Activated CD4-positive, alpha-beta T cell treated with anti-CD3 and anti-CD28 coated beads, Interleukin-2, amount 50 U/mL, for 24 hours (primary cell): ENCODE measurements around the gene RABEPK.
"Not testable (repeated sequence)": the region's sequence is repeated elsewhere in the genome, so short reads cannot be mapped to it uniquely, and the experiment has no call there.

Experiments used
- DNase-seq, 2 donors: peaks; one replicate each; pipeline ENCODE4 v3.0.0-alpha.2; 2020; ENCODE audit warnings: low read depth in 1 of 2, low spot score in 1 of 2

Gene RABEPK

DNA sequence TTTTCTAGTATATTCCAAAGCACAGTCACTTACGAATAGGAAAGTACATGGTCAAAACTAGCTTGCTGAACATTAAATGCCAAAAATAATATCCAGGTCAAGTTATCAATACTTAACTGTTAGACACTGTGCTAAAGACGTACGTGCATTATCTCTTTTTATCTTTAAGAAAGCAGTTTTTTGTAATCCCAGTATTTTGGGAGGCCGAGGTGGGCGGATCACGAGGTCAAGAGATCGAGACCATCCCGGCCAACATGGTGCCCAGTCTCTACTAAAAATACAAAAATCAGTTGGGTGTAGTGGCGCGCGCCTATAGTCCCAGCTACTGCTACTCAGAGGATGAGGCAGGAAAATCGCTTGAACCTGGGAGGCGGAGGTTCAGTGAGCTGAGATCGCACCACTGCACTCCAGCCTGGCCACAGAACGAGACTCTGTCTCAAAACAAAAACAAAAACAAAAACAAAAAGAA lies 43.5 kb downstream of the RABEPK start:
- no peak for DNase-seq

DNA sequence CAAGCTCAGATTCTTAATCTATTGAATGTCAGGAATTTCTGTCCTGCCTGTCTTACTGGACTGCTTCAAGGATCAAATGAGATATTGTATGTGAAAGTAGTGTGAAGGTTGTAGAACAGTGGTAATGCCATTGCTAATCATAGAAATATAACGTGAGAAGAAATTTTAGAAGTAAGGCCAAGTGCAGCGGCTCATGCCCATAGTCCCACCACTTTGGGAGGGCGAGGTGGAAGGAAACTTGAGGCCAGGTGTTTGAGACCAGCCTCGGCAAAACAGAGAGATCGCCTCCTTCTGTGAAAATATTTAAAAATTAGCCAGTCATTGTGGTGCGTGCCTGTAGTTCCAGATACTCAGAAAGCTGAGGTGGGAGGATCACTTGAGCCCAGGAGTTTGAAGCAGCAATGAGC lies 45.9 kb downstream of the RABEPK start:
- DNase-seq, result no peak

DNA sequence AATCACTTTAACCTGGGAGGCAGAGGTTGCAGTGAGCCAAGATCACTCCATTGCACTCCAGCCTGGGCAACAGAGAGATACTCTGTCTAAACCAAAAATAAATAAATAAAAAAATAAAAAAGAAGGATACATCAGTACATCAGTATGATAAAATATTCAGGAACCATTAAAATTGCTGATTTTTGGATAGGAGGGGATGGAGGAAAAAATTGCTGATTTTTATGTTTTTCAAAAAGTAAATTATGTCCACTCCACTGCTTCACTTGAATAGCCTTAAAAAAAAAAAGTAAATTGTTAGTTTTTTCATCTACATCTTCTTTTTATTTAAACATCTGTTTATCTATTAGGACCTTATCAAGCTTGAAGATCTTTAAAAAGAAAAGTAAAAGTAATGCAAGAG lies 53.9 kb downstream of the RABEPK start:
- DNase-seq, result no peak

DNA sequence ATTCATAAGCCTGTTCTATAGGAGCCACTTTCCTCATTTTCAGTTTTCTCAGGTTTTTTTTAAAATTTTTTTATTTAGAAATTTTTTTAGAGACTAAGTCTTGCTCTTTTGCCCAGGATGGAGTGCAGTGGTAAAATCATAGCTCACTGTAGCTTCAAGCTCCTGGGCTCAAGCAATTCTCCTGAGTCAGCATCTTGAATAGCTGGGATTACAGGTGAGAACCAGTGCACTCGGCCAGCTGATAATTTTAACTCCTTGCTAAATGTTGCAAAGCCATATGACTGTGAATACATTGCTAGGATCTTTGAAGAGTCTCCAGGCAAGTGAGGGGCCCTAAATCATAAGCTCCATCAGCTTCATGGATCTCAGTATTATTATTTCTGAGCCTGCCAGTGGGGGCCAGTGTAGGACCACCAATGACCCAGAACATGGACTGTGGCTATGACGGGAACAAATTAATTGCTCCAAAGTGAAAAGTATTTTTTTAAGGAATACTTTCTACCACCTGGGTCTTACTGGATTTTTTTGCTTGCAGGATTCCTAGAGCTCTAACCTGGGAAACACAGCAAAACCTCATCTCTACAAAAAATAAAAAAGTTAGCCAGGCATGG lies 55.5 kb downstream of the RABEPK start:
- no peak for DNase-seq

DNA sequence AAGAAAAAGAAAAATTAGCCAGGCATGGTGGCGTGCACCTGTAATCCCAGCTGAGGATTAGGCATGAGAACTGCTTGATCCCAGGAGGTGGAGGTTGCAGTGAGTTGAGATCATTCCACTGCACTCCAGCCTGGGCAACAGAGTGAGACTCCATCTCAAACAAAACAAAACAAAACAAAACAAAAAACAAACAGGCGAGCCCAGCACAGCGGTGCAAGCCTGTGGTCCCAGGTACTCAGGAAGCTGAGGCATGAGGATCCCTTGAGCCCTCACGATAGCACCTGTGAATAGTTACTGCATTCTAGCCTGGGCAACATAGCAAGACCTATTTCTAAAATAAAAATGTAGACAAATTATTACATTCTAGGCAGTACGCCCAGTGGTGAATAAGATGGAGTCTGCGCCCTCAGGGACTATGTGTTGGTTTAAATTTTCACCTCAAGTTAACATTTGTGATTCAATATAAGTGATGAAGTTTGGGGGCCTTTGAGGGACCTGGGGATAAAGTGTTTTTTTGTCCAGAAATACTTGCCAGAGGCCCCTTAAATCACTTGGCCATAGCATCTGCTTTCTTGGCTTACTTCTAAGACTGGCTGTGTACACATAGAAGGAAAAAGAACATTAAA lies 57.9 kb downstream of the RABEPK start:
- no peak for DNase-seq

DNA sequence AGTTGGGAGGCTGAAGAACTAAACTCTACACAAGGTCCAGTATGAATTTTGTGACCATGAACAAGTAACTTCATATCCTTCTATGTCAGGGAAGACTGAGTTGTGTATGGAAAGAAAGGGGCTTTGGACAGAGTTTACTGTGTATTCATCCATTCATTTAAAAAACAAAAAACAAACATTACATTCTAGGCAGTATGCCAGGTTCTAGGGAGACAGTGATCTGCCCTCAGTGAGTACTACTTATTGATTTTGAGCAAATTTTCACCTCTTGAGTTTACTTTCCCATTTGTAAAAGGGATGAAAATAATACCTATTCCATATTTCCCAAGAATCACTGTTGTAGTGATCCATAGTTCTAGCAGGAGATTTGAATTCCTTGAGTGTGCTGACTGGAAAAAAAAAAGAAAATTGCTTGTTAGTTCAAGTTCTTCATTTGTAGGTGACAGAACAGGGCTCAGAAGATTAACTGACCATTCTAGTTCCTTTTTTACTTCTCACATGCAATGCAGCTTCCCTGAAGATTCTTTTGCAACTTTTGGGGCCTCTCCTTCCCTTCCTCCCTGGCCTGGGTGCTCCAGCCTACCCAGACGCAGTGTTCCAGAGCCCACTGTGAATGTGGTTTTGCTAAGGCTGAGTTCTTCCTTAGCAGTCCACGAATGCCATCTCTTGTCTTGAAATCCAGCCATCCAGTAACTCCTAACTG lies 58.6 kb downstream of the RABEPK start:
- no peak for DNase-seq

DNA sequence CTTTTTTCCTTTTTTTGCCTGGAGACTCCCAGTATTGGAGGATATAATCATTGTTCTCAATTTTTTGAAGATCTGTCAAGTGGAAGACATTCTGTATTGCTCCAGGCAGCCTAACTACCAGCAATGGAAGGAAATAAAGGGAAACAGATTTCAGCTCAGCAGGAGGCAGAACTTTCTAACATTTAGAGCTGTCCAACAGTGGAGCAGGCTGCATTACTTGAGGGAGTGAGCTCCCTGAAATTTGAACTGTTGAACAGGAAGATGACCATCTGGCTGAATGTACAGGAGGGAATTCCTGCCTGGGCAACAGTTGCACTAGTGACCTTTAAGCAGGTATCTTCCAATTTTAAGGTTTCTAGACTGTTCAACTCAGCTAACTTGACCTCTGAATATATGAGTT lies 60.2 kb downstream of the RABEPK start:
- no peak for DNase-seq

DNA sequence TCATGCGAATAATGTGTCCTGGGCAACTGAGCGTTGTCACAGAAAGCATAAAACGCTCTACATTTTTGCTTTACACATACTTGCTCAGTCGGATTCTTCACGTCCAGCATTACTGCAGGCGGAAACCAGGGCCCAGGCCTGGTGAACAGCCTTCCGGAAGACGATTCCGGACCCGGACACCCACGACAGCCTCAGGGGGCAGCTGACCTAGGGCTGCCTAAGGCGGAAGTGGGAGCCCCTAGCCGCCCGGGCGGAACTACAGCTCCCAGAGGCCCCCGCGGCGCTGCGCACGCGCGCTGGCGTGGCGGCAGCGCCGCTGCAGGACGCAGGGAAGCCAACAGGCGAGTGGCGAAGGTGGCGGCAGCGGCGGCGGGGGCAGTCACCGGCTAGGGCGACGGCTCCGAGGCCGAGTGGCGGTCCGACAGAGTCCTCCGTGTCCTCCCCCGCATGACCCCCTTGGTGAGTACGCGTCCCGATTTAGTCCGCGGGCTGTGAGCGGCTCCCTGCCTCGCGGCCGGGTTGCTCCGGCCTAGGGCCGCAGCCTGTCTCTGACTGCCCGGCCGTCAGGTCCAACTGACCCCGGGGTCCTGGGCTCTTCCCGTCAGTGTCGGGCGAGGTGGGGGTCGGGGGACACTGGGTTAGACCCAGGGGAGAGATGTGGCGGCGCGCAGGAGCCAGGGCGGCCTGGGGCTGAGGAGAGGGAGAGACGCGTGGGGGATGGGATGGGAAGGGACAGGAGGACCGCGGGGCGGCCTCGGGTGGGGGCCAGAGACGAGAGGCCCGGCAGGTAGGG lies 61.4 kb downstream of the RABEPK start, which contains the start of gene GAPVD1:
GAPVD1 (plus strand) TSS at position 326 of the 793 bp plus-strand sequence. CDS start 37,096 bp downstream, outside the sequence.
- peak; percentile 77 for DNase-seq

DNA sequence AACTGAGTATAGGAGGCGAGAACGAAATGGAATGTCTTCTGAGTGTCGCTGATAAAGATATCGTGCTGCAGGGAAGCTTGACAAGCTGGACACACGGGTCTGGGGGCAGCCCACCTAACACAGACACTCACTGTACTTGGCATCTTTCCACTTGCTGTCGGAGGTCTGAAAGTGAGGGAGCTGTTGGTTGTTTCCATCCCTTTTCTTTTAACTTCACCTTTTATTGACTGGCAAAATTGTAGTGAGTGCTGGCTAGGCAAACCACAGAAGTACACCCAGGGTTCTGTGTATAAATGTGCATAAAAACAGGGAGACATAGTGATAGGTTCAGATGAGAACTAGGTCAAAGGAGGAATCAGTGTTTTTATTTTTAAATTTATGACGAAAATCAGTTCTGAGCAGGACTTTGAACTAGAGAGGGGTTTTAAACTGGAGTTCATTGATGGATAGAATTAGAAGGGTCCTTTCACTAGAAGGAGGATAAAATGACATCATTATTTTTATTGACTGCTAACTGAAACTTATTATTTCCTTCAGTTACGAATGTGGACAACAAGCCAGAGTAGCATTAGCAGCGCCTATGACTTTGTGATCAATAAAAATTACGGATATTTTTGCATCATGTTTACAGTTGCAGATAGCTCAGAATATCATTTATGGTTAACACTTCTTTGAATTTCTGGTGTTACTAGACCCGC lies 62.1 kb downstream of the RABEPK start:
- no peak for DNase-seq

DNA sequence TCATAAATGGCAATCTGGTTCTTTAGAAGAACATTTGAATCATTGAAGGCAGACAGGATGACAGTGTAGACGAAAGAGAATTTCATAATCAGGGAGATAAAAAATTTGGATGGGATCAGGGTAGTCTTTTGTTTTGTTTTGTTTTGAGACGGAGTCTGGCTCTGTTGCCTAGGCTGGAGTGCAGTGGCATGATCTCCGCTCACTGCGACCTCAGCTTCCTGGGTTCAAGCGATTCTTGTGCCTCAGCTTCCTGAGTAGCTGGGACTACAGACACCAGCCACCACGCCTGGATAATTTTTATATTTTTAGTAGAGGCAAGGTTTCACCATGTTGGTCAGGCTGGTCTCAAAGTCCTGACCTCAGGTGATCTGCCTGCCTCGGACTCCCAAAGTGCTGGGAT lies 63.7 kb downstream of the RABEPK start:
- DNase-seq, result not testable (repeated sequence)

DNA sequence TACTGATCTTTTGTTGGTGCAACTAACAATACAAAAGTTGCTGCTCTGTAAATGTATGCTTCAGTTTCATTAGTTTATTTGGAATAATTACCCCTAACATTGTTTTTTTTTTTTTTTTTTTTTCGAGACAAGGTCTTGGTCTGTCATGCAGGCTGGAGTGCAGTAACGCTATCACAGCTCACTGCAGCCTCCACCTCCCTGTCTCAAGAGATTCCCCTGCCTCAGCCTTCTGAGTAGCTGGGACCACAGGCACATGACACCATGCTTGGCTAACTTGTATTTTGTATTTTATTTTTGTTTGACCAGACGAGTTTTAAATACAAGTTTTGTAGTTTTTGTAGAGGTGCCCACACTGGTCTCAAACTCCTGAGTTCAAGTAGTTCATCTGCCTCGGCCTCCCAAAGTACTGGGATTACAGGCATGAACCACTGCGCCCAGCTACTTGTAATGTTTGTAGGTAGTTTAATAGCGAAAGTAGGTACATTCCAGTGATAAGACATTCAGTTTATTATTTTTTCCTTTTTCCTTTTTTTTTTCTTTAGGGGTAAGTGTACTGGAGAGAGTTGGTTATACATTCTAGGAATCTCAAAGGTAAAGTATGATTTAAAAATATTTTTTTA lies 68.2 kb downstream of the RABEPK start:
- no peak for DNase-seq

DNA sequence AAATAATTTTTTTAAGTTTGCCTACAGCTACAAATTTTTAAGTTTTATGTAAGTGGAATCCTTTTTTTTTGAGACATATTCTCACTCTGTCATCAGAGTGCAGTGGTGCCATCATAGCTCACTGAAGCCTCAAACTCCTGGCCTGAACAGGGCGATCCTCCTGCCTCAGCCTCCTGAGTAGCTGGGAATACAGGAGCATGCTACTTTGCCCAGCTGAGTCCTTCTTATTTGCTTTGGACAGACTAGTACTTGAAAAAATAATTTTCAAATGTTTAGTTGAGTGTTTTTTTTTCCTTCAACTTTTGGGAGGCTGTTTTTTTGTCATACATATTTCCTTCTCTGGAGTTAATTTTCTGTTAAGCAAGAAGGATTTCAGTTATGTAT lies 68.7 kb downstream of the RABEPK start:
- no peak for DNase-seq

DNA sequence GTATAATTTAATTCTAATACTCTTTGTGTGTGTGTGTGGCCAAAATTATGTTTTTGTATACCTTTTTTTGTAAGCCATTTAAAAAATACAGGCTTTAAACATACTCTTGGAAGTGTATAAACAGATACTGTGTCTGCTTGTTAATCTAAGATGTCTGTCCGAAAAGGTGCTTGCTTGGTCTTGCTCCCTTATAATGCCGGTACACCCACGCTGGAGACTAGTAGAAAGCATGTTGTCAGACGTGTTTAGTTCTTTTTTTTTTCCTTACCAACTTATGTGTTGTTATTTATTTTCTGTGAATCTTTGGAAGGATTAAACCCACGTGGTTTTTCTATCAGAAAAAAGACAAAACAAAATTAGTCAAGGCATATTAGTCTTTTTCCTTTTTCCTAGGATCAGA lies 70.7 kb downstream of the RABEPK start:
- DNase-seq, result no peak

DNA sequence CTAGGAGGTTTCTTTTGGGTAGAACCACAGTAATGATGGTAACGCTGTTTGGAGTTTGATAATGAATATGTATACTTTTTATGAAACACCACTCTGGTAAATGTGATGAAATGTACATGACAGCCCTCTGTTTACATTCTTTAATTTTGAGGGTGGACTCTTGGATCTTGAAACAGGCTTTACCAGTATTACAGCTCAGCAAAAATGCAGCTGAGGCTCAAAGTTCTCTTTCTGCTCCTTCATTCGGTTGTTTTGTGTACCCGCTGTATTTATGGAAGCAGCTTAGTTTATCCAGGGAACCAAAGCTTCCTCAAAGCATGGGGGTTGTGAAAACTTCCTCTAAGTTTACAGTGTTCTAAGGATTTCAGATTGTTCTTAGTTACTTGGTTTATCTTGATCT lies 72.4 kb downstream of the RABEPK start:
- DNase-seq, result no peak

DNA sequence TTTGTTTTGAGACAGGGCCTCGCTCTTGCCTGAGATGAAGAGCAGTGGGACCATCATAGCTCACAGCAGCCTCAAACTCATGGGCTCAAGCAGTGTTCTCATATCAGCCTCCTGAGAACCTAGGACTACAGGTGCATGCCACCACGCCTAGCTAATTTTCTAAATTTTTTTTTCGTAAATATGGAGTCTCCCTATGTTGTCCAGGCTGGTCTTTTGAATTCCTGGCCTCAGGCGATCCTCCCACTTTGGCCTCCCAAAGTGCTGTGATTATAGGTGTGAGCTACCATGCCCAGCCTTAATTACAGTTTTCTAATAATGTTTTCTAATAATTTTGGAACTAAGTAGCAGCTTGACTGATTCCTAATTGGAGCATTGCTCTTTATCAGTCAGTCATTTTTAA lies 76.4 kb downstream of the RABEPK start:
- no peak for DNase-seq

DNA sequence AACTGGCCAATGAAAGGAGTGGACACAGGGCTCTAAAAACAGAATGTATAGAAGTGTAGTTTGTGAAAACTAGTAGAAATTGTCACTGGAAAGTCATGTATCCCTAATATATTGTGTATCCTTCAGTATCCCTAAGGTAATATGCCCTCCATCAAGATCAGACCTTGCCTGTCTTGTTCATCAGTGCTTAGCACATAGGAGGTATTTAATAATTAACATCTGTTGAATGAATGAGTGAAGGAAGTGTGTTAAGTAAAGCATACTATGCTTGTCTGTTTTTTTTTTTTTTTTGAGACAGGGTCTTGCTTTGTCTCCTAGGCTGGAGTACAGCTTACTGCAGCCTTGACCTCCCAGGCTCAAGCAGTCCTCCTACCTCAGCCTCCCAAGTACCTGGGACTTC lies 77.1 kb downstream of the RABEPK start:
- DNase-seq, result no peak

DNA sequence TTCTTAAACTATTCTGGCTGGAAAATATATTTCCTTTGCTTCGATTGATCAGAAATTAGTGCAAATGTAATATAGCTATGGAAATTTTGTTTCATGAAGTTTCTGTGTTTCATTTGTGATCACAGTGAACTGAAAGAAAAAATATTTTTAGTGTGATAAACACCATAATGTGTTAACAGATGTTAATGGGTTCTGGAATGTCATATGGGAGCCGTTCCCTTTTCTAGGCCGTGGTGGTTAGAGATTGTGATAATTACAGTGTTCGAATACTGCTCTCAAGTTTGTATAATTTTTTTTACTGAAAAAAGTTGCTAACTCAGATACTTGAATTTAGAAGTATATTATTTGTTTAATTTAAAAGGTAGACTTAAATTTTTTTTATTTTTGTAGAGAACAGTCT lies 80.6 kb downstream of the RABEPK start:
- DNase-seq, result no peak
